Suppressor macrophage (primary cell): ENCODE data around the gene KLK6.

Experiments
- DNase-seq, 4 experiments: peaks; one replicate each; pipeline ENCODE4 v3.0.0-alpha.2; 2020 to 2022

KLK6 gene

DNA sequence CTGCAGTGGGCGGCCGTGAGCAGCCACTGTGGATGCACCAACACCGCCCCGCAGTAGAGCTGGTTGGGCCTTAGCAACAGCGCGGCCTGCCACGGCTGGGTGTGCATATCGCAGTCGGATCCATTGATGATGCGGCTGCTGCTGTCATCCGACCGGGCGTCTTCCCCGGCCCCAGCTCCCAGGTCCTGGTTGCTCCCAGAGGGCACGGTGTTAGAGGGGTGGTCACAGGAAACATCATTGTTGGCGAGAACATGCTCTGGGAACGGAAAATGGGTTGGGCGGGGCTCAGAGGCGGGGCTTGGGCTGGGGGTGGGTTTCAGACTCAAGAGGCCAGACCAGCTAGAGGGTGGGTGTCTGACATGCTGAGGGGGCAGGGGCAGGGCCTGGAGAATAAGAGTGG is 19.5 kb downstream of the KLK6 start:
- no peak for DNase-seq

DNA sequence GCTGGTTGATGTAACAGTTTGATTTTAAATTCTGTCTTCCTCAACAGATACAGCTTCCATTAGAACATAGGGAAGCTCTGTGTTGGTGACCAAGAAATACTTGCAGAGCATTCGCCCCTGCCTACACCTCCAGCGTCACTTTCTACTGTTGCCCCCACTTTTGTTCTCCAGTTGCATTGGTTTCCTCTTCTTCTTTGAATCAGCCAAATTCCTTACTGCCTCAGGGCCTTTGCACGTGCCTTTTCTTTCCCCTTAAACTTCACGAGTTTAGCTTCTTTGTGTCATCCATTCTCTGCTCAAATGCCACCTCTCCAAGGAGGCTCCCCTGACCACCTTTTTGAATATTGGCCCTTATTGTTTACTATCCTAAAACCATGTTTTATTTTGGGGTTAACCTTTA is 22.3 kb downstream of the KLK6 start:
- no peak for DNase-seq

DNA sequence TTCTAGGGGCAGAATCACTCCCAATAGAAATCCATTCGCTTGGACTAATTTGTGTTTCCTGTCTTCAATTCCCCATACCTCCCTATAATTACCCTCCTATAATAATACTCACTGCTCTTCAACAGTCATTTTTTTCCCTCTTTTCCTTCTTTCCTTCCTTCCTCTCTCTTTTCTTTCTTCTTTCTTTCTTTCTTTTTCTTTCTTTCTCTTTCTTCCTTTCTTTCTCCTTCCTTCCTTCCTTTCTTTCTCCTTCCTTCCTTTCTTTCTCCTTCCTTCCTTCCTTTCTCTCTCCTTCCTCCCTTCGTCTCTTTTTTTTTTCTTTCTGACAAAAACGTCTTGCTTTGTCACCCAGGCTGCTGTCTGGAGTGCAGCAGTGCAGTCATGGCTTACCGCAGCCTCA is 24.6 kb downstream of the KLK6 start:
- DNase-seq: no peak

DNA sequence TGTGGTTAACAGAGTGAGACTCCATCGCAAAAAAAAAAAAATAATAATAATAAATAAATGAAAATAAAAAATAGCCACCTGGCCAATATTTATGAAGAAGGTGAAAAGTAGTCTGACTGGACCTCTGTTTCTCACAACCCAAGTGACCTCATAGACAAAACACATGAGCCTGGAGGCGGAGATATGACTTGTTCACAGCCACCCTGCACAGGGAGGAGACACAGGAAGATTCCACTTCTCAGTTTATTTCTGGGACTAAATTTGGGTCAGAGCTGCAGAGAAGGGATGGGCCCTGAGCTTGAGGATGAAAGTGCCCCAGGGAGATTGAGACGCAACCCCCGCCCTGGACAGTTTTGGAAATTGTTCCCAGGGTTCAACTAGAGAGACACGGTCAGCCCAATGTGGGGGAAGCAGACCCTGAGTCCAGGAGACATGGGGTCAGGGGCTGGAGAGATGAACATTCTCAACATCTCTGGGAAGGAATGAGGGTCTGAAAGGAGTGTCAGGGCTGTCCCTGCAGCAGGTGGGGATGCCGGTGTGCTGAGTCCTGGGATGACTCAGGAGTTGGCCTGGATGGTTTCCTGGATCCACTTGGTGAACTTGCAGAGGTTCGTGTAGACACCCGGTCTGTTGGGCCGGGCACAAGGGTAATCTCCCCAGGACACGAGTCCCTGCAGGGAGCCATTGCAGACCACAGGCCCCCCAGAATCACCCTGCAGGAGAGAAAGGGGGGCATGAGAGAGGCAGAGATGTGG is 26.1 kb downstream of the KLK6 start:
- no peak for DNase-seq

DNA sequence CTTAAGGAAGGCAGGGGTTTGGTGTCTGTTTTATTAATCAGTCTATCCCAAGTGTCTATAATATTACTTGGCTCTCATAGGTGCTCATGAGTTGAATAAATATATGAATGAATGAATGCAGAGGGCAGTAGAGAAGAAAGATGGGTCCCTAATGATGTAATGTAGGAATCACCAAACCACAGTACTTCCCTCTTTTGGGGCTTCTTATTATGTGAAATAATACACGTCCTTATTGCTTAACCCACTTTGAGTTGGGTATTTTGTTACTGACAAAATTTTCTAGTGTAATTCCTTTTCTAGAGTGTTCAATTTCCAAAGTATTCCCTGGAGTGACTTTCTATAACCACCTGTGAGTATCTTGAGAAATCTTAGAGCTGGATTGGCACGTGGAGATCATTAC is 29.8 kb downstream of the KLK6 start:
- peak in 2 of 4 experiments; percentile 27 to 28 for DNase-seq

DNA sequence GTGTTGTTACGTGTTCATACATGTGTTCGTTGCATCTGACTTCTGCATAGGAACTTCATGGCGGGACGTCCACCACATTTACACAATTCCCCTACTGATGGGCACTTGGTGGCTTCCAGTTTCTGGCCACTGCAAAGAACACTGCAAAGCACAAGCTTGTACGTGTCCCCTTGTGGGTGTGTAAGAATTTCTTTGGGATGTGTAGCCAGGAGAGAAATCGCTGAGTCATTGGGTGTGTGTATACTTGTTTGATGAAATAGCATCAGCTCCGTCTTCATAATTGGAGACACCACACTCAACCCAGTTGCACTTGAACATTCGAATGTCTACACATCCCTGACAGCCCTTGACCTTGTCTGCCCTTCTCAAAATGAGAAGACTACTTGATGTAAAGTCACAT is 35.8 kb downstream of the KLK6 start:
- DNase-seq: no peak

DNA sequence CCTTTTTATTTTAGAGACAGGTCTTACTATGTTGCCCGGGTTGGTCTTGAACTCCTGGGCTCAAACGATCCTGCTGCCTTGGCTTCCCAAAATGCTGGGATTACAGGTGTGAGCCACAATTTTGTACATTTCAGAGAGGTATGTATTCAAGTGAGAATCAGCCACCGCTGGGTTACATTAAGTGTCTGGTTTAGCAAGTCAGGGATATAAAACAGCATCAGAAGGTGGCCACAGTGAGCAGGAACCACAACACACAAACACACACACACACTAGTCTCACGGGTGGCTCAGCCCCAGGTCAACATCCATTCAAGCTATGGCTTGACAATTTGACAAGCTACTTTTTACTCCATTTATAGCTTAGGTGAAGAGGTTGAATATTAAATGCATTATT is 36.7 kb downstream of the KLK6 start:
- DNase-seq: no peak

DNA sequence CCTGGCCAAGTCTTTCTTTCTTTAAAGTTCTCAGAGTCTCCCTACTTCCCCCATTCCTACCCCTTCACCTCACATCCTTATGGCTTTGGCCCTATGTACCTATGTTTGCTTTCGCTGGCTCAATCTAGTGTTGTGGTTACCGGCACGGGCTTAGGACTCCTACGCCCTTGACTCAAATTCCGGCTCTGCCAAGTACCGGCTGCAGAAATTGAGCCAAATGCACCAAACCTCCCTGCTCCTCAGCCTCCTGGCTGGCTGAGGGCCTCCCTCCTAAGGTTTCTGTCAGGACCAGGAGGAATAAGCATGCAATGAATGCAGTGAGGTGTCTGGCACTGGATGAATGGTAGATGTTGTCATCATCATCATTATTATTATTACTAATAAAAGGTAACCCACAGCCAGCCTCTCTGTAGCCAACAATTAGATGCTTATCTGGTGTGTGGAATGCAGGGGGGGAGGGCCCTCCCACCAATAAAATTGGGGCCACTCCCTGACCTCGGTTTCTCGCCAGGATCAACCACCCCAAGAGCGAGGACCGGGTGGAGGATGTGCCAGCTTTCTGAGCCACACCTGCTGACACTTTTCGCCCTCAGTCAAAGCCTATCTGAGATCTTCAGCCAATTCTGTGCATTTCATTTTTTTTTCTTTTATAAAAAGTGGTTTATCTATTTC is 37.2 kb downstream of the KLK6 start:
- DNase-seq: no peak

DNA sequence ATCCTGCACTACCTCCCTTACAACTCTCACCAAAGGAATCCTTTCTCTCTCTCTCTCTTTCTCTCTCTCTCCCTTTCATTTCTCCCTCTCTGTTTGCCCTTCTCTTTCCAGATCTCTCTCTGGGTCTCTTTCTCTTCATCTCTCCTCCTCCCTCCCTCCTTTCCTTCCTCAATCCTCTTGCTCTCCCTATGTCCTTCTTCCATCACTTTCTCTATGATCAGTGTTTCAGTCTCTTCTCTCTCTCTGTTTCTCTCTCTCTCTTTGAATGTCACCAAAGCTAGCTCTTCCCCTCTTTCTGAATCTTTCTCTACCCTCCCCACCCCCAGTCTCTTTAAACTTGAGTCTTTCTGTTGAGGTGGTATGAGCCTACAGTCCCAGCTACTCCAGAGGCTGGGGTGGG is 38.4 kb downstream of the KLK6 start:
- DNase-seq: no peak

DNA sequence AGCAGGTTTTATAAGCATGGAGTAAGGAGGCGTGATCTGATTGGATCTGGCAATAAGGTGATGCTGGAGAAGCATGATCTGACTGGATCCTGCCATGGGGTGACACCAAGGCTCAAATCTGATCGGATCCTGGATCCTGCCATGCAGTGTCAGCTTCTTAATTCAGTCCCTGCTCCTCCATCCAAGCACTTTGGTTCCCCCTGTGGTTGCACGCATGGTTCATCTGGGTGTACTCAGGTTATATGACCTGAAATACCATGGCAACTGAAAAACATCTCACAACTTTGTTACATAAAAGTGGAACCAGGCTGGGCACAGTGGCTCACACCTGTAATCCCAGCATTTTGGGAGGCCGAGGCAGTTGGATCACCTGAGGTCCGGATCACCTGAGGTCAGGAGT is 40.6 kb downstream of the KLK6 start:
- no peak for DNase-seq

DNA sequence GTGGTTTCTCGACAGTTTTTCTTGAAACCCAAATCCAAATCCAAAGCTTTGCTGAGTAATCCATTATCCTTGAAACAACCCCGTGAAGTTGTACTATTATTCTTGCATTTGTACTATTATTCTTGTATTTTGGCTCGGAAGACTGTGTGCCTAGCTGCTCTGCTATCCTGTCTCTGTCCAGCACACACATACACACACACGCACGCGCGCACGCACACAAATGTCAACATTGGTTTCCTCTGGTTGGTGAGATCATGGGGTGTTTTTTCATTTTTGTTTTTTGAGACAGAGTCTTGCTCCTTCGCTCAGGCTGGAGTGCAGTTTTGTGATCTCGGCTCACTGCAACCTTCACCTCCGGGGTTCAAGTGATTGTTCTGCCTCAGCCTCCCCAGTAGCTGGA is 43.2 kb downstream of the KLK6 start:
- DNase-seq: no peak

DNA sequence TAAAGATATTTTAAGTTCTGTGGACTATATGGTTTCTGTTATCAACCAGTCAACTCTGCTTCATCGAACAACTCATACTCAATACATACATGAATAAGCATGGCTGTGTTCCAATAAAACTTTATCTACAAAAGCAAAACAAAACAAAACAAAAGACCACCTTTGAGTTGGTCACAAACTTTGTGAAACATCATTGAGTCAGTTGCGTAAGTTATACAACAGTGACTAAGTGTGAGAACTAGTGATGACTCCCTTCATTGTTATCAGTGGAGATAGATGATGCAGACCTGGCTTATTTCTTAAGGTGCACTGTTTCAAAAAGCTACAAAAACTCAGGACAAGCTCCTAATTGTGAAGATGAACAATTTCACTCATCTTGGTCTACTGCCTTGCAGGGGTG is 43.7 kb downstream of the KLK6 start:
- peak in 1 of 4 experiments; percentile 31 for DNase-seq

DNA sequence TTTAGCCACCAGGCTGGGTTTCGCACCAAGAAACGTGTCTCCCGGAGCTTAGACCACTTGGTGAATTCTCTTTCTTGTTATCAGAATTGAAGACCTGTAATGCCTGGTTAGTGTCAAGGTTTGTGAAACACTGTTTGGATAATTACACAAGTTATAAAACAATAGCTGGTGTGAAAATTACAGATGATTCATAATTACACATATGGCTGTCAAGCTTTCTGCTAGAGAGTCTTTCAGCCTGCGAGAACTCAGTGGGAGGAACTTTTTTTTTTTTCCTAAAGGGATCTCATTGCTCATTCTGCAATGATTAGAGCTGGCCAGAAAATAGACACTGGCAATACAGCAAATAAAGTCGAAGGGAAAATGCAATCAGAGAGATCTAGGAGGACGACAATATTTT is 44.8 kb downstream of the KLK6 start:
- peak in 3 of 4 experiments; percentile 30 to 52 (median 33) for DNase-seq

DNA sequence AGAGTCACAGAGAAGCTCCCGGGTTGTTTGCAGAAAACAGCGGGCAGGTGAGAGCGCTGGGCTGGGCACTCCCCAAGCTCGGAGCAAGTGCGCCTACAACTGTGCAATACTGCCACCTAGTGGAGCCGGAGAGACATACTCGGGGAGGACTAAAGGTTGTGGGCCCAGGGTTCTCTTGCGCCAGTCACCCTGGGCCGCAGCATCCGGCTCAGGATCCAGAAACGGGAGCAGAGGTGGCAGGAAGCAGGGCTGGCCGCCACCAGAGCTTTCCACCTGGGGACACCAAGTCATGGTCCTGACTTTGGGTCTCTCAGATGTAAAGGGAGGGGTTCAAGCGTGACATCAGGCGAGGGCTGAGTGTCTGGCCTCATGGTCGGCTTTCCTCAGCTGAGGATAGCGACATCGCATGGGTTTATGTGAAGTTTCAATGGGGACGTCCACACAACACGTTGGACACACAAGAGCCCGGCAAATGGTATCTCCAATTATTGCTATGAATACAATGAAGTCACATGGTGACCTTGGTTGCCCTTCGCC is 47.0 kb downstream of the KLK6 start:
- DNase-seq: peak; percentile 88 to 95 (median 90)

DNA sequence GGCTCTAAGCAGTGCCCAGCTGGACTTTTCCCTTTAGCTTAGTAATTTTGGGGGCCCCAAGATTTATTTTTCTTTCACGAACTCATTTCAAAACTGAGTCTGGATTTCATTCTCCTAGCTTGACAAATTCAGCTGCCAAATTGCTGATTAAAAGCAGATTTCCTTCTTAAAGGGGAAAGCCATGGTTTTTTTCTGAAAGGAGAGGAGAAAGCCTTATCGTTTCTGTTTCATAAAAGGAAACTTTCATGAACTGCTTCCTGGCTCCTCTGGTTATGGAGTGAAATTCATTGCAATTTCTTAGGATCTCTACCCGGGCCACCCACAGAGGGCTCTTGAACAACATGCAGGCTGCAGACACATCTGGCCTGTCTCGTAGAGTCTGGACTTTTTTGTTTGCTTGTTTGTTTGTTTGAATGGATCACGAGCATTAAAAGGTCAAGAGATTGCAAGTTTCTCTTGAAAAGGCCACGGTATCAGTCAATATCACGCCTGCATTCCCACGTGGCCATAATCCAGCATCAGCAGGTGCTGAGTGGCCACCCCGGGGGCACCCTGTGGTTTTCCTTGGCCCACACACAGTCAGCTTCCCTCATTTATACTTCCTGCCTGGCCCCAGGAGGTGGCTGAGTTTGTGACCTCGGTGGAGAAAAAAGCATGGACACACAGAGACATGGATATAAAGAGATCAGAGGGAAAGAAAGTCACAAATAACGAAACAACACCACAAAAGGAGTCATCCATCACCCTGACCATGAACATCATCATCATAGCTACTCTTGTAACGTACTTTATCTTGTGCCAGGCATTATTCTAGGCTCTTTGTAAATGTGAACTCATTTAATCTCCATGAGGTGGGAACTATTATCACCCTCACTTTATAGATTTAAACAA is 47.7 kb downstream of the KLK6 start:
- peak; percentile 86 to 95 (median 90) for DNase-seq

DNA sequence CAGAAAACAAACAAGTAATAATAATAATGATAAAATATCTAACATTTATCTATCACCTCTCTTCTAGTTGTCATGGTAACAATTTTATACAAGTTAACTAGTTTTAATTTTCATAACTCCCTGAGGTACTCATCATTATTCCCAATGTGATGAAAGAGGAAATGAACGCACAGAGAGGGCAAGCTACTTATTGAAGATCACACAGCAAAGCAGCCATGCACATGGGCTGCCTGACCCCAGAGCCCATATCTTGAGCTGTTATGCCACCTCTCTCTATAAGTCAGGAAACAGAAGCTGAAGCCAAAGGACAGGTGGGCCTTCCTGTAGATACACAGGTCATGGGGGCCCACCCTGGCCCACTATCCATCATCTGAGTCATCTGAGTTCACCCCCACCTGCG is 53.3 kb downstream of the KLK6 start:
- no peak for DNase-seq

DNA sequence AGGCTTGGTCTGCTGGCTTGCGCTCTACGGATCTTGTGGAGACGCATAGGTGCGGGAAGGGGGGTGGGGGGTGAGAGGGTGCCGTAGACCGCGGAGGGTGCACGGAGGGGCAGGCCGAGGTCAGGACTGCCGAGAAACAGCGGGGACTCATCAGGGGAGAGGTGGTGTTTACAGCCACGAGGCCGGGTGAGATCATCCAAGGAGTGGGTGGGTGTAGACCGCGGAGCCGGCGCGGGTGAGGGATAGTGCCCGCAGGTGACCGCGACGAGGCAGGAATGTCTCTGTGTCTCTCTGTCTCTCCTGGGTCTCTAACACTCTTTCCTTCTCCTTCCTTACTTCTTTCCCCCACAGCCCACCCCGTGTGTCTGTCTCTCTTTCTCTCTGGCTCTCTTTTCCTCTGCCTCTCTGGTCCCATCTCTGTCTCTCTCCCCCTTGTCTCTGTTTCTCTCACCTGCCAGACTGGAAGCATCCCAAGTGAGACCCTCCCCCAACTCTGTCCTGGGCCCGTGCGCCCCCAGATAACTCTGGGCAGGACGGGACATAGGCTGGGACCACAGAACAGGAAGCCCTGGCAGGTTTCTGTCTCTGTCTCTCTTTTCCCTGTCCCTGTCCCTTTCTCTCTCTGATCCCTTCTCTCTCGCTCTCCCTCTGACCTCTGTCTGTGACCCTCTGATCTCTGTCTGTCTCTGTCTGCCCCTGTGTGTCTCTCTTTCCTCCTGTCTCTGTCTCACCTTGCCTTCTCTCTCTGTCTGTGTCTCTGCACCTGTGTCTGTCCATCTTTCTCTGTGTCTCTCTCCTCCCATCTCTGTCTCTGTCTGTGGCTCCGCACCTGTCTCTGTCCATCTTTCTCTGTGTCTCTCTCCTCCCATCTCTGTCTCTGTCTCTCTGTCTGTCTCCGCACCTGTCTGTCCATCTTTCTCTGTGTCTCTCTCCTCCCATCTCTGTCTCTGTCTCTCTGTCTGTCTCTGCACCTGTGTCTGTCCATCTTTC is 56.4 kb downstream of the KLK6 start:
- DNase-seq: peak; percentile 68 to 87 (median 78)

DNA sequence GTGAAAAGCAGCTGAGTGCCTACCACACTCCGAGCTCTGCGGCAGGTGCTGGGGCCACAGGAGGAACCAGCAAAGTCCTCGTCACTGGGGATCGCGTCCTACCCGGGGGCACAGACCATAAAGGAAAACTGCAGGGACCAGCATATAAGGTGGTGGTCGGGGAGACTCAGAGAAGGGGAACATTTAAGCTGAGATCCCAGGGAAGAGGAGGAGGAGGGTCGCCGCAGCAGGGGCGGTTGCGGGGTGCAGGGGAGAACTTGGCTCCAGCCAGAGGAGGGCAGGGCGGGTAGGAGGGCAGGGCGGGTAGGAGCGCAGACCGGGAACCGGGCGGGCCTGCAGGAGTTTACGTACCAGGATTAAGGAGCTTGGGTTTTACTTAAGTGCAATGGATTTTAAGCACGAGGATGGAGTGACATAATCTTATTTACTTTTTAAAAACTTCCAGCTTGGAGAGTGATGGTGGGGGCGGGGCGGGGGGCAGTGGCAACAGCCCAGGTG is 57.2 kb downstream of the KLK6 start:
- peak in 2 of 4 experiments; percentile 27 to 38 for DNase-seq

DNA sequence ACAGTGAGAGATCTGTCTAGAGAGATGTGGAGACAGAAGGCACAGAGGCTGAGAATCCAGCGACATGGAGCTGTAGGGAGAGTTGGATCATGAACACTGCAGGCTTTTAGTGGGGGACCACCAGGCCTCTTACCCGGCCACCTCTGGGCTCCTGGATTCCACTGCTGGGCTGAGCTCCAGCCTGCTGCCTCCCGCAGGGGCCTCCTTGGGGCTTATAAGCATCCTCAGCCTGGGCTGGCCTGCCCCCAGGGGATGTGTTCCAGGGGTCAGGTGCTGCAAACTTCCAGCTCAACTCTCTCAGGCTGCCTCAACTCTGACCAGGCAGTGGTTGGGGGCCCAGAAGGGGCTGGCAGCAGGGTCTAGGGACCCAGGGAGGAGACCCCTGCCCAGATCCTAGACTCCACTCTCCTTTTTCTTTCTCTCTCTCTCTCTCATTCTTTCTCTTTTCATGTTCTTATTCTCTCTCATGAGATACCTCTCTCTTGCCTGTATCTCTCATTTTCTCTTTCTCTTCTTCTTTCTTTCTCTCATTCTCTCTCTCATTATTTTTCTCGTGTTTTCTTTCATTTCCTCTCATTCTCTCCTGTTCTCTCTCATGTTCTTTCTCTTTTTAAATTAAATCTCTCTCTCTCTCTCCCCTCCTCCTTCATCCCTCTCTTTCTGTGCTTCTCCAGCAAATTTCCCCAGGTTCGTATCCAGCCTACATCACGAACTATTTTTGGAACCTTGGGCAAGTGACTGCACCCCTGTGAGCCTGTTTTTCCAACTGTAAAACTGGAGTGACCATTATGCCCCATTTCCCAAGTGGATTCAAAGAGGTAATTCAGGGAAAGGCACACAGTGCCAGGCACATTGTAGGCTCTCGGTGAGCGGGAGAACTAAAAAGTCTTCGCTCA is 57.9 kb downstream of the KLK6 start, which contains the start of gene KLK4:
Gene KLK4 (minus strand): TSS at position 190 of the 896 bp plus-strand sequence. CDS start 657 bp downstream, outside the sequence.
- no peak for DNase-seq

DNA sequence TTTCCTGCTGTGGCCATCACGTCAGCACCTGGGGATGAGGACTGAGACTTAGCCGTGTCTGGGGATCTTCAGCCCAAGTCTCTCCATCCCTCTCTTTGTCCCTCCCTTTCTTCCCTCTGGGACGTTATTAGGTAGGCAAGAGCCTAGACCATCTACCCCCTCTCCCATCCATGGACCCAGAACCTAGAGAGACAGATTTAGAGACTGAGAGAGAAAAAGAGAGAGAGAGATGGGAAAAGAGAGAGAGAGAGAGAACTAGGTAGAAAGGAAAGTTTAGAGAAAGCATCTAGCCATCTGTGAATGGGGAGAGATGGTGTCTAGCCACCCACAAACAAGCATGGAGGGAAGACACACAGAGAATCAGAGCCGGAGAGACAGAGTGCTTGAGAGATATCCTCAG is 58.7 kb downstream of the KLK6 start:
- no peak for DNase-seq
